Measurements from ENCODE around the gene OR3A3.
"Not testable (repeated sequence)": the region's sequence is repeated elsewhere in the genome, so short reads cannot be mapped to it uniquely, and the experiment has no call there.

OR3A3 gene

GRCh38 chr17:3411070-3411469, at the start of gene OR3A3:
TSS of gene OR3A3 (plus strand) at chr17:3411370.
- DNase-seq (ENCODE audit: low read depth): no peak

- not testable (repeated sequence) for DNase-seq (ENCODE audit: low read depth)
These were observed 40.0 kb upstream of the OR3A3 start for GRCh38 chr17:3371167-3371566.

- no peak for DNase-seq (ENCODE audit: low read depth)
These were observed 32.8 kb upstream of the OR3A3 start for GRCh38 chr17:3378321-3378720.

- no peak for DNase-seq (ENCODE audit: low read depth)
These were observed 29.2 kb upstream of the OR3A3 start for GRCh38 chr17:3381957-3382356.

- no peak for DNase-seq (ENCODE audit: low read depth)
These were observed 25.0 kb upstream of the OR3A3 start, which contains the start of gene OR3A2 for GRCh38 chr17:3385869-3386816. TSS of gene OR3A2 (minus strand) at chr17:3386308.

- no peak for DNase-seq (ENCODE audit: low read depth)
These were observed 21.4 kb upstream of the OR3A3 start for GRCh38 chr17:3389791-3390190.

- DNase-seq (ENCODE audit: low read depth): not testable (repeated sequence)
These were observed 13.4 kb upstream of the OR3A3 start for GRCh38 chr17:3397801-3398200.

GRCh38 chr17:3398310-3398709, 12.9 kb upstream of the OR3A3 start, which contains the start of gene OR1E1:
TSS of gene OR1E1 (minus strand) at chr17:3398410. CDS start at chr17:3398410, 0 bp downstream.
- no peak for DNase-seq (ENCODE audit: low read depth)

GRCh38 chr17:3400055-3400454, 11.1 kb upstream of the OR3A3 start:
- no peak for DNase-seq (ENCODE audit: low read depth)

- DNase-seq (ENCODE audit: low read depth): no peak
These were observed 9.4 kb upstream of the OR3A3 start for GRCh38 chr17:3401786-3402185.

- not testable (repeated sequence) for DNase-seq (ENCODE audit: low read depth)
These were observed 7.3 kb upstream of the OR3A3 start for GRCh38 chr17:3403856-3404255.

GRCh38 chr17:3412216-3412615, 1.0 kb downstream of the OR3A3 start:
- not testable (repeated sequence) for DNase-seq (ENCODE audit: low read depth)

- DNase-seq (ENCODE audit: low read depth): no peak
These were observed 4.4 kb downstream of the OR3A3 start for GRCh38 chr17:3415610-3416009.

- DNase-seq (ENCODE audit: low read depth): no peak
These were observed 7.1 kb downstream of the OR3A3 start for GRCh38 chr17:3418222-3418621.

- DNase-seq (ENCODE audit: low read depth): not testable (repeated sequence)
These were observed 22.0 kb downstream of the OR3A3 start for GRCh38 chr17:3433215-3433614.

- DNase-seq (ENCODE audit: low read depth): no peak
These were observed 22.6 kb downstream of the OR3A3 start, which contains the start of gene OR1E2 for GRCh38 chr17:3433741-3434140. TSS of gene OR1E2 (minus strand) at chr17:3433841. CDS start at chr17:3433841, 0 bp downstream.

GRCh38 chr17:3438368-3438767, 27.2 kb downstream of the OR3A3 start:
- no peak for DNase-seq (ENCODE audit: low read depth)

- no peak for DNase-seq (ENCODE audit: low read depth)
These were observed 29.3 kb downstream of the OR3A3 start for GRCh38 chr17:3440451-3440850.

- DNase-seq (ENCODE audit: low read depth): no peak
These were observed 36.5 kb downstream of the OR3A3 start for GRCh38 chr17:3447625-3448024.

GRCh38 chr17:3448059-3448665, 37.0 kb downstream of the OR3A3 start:
- DNase-seq (ENCODE audit: low read depth): no peak

- DNase-seq (ENCODE audit: low read depth): not testable (repeated sequence)
These were observed 55.2 kb downstream of the OR3A3 start for GRCh38 chr17:3466355-3466754.

- no peak for DNase-seq (ENCODE audit: low read depth)
These were observed 58.4 kb downstream of the OR3A3 start for GRCh38 chr17:3469529-3469928.

GRCh38 chr17:3471599-3471998, 60.4 kb downstream of the OR3A3 start, which contains the start of gene SPATA22:
TSS of gene SPATA22 (minus strand) at chr17:3471819. CDS start at chr17:3469325, 2,494 bp downstream.
- no peak for DNase-seq (ENCODE audit: low read depth)

All from activated T-helper 1 cell treated with Interleukin-2 at 50 U/mL for 16 hours (primary cell).